COLO829 (cell line): Measurements from ENCODE around the gene SLC6A11.

Source experiments
- DNase-seq: peaks from one replicate; pipeline ENCODE4 v3.0.0; 2012; ENCODE audit warnings: low spot score

The SLC6A11 gene

DNA sequence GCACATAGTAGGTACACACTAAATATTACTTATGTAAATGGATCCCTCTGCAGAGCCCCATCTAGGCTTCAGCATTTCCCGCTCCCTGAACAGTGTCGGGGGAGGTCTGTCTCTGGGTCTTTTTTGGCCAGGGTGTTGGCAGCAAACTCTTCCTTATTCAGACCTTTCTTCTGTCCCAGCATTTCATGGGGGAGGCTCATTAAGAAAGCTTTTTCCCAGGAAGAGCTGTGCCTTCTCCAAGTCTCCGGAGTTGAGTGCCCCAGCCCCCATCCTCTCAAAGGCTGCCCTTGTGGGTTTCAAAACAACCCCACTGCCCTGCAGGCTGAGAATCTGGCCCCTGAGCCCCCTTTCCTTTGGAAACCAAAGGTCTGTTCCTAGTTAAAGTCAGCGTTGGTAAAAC, 25.1 kb downstream of the SLC6A11 start:
- no peak for DNase-seq

DNA sequence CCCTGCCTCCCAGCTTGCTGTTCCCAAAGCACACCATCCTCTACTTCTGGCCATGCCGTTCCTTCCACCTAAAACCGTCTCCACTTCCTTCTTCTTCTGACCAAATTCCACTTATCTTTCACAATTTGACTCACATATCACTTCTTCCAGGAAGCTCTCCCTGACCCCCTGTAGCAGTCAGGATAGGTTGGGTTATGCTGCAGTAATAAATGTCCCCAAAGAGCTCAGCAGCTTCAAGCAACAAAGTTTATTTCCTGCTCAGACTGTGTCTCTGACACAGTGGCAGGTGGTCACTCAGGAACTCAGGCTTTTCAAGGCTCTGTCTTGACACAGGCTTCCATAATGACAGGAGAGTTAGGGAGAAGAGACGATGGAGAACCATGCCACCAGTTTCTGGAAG, 27.4 kb downstream of the SLC6A11 start:
- no peak for DNase-seq

DNA sequence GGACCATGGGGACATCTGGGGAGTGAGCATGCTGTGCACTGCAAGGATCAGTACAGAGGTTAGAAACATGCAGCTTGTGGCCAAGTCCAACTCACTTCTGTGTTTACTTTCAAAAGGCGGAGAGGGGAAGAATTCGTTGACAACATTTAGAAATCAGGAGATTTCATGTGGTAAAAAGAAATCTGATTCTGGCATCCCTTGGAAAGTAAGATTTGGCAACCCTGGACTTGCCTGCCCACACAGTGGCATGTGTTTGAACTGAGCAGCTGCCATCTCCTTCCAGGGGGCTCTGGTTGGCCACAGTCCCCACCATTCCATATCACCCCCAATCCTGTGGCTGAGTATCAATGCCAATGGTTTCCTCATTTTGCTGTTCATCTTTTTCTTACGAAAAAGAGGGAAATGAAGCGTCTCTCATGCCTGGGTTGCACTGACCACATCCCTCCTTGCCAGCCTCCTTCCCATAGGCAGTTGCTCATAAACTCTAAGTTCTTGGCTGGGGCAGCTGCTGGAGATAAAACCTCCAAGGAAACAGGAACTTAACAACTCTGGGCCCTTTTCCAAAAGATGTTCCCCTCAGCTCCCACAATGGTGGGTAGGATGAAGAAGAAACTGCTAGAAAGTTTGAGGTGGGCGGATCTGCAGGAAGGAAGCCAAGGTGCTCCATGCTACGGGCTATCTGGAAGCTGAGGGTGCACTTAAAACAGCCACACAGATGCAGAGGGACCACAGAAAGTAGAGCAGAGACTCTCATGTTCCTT, 29.2 kb downstream of the SLC6A11 start:
- no peak for DNase-seq

DNA sequence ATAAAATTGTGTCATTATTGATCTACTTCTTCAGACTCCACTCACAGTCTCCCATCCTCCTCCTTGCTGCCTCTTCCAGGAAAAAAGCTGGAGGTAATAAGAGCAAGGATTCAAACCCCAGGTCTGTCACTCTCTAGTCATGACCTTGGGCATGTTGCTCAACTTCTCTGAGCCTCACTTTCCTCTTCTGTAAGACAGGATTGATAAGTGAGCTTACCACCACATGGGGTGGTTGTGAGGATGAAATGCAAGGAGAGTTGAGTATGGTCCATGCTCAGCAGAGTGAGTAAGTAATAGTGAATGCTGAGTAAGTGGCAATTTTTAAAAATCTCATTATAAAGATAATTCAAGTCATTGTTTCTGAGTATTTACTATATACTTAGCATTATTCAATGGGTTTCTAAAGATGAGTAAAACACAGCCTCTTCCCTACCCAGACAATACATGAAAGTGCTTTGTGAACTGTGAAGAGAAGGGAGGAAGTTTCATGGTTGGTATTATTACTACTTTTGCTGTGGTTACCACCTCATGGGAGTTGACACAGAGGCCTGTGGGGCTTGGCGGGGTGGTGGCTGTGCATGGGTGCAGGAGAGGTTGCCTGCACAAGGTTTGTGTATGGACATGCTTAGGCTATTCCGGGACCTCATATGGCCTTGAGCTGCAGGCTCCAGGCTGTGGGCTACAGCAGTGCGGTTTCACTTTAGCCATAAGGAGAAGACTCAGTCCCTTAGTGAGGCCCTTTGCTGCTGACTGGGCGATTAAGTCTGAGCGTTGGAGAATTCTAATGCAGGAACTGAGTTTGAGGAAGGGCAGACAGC, 30.0 kb downstream of the SLC6A11 start:
- no peak for DNase-seq

DNA sequence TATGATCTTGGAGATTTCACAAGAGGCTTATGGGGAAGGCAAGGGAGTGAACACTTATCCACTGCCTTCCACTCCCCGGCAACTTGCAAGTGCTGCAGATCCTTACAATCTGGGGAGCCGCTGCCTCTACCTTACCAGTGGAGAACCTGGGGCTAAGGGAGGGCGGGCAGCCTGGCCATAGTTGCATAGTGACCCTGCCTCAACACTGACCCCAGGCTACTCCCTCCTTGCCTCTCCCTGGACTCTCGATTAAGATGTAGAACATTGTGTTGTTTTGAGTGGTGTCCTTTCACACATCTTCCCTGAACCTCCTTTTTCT, 30.6 kb downstream of the SLC6A11 start:
- no peak for DNase-seq

DNA sequence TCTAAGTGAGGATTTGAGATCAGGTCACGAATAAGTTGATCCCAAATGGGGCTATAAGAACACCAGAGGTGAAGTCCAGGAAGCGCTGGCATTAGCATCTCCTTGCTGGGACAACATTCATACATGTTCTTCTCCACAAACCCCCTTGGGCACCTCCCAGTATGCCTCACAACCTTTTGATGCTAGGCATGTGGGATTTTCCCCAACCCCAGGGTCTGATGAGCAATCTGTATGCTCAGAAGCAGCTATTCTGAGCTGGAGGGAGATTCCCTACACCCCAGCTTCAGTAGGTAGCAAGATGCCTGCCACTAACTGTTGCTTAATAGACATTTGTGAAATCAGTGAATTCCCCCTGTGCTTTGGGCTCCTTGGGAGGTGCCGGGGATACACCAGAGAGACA, 32.2 kb downstream of the SLC6A11 start:
- no peak for DNase-seq

DNA sequence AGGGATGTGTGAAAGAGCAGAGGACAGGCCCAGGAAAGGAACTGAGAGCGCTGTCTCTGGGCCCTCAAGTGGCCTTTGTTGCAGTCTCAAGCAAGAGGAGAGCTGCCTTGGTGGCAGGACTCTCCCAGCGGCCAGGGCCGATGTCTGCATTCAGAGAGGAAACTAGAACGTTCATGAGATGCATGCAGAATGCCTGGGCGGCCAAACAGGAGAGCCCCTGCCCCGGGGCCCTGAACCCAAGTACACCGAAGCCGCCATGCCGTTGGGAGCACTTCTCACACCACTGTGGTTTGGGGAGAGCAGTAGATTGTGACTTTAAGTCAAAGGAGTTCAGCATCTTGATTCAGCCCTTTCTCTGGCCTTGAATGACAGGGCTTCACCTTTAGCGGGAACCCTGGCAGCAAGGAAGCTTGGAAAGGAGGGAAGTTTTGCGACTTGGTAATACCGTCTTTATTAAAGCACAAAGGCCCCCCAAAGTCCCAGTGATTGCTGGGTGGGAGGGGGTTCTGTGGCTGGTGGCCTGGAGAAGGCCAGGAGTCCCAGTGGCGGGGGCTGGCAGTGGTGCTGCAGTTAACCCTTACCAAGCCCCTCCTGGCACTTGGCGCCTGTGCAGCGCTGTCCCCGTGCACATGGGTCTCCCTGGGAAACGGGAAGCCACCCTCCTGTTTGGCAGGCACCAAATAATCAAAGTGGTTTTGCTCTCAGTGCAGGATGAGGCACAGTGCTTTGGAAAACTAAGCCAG, 36.2 kb downstream of the SLC6A11 start:
- DNase-seq: no peak

DNA sequence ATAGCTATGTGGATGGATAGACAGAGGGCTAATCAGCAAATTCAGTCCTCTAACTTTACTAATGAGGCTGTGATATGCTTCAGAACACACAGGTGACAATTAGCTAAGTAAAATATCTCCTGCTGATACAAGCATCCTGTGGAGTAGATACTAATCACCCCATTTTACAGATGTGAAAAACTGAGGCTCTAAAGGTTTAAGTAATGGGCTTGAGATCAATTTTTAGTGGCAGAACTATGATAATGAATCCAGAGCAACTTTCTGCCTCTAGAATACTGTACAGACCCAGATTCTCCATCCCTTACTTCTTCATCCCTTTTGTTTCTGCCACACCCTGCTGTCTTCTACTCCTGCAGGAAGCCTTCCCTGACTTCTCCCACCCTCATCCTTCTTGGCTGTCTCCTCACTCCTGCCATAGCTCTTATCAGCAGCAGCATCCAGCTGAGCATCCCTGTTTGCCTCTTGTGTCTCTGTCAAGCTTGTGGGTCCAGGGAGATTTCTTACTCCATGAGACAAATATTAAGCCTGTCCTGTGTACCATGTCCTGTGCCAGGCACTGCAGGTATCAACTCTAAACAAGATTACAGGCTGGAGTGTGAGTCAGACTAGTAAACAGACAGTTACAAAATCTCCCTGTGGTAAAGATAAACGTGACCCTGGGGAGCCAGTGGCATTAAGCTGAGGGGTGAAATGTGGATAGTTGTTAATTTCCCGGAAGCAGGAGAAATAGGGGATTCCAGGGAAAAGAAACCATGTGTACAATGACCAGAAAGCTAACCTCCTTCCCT, 39.2 kb downstream of the SLC6A11 start:
- no peak for DNase-seq

DNA sequence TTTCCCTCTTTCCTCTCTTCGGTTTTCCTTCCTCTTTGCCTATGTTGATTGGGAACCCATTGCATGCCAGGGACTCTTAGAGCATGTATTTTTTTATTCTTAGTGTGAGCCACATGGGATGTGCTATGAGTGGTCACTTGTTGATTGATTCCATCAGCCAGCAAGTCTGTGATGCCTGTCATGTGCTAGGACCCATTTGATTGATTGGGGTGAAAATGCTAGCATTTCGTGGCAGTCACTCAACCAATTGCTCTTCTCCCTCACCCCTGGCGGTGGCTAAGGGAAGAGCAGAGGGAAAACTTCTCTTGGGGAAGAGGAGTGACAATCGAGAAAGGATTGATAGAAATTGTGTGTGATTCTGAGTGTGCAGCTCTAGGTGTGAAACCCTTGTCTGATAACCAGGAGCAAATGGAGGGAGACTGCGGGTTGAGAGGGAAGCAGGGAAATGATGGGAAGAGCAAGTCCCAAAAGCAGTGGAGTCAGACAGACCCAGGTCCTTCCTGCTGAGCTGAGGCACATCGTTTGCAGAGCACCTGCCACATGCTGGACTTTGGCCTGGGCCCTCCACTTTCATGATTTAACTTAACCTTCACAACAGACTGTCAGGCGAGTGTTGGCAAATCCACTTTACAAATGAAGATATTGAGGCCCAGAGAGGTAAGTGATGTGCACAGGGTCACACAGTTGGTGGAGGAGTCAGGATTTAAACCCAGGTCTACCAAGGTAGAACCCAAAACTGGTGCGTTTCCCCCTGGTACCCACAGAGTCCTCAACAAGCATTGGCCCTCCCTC, 40.0 kb downstream of the SLC6A11 start:
- no peak for DNase-seq

DNA sequence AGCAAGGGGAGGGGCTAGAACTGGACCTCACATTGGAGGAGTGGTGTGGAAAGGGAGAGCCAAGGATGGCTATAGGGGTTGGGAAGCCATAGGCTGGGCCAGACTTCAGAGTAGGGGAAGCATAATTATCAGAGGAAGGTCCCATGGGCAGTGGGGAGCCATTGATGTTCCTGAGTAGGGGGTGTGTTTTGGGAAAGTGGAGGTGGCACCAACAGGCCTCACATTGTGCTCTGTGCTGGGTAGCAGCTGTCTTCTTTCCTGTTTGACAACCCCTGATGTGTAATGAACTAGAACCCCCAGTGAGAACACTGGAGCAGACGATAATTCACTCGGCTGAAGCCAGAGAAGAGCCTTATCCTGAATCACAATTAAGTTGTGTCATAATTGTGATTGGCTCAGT, 41.2 kb downstream of the SLC6A11 start:
- no peak for DNase-seq

DNA sequence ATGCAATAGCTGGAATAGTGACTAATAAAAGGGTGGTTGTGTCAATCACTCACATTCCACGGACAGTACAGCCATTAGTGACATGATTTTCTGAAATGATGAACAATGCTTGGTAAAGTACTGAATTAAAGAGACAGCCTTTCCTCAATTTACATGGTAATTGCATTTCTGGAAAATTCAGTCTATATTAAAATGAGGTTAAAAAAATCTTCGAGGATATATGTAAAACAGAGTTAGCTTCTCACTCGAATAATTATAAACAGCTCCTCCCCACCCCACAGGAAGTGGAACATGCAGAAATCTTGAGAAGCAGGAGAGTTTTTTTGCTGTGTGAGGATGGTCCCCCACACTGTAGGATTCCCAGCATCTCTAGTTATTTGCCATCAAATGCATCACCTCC, 42.1 kb downstream of the SLC6A11 start:
- no peak for DNase-seq

DNA sequence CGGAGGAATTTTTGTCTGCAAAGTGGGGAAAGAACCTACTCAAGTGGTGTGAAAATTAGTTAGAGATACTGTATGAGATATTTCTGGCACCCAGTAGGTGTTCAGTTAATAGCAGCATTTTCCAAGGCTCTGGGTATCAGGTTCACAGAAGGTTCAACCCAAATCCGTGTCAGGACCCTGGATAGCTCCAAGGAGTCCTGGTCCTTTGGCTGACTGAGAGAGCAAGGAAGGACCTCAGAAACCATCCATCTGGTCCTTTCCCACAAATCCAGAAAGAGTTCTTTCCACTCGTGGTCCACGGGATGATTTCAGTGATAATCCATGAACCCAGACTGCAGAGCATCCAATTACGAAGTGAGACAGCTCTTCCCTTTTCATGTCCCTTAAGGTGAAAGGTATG, 51.4 kb downstream of the SLC6A11 start:
- DNase-seq: no peak

DNA sequence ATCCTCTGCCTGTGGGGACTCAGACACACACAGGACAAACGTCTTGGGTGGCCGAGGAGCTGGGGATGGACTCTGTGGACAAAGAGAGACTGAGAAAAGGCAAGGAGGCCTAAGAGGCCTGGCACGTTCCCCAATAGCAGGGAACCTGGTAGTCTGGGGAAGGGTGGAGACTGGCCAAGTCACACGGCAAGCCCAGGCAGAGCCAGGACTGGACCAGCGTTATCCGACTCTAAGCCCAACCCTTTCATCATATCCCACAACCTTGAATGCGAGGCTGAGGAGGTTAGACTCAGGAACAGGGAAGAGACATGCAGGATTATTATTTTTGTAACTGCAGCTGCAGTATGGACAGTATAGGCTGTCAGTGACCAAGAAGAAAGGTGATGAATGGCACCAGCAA, 53.4 kb downstream of the SLC6A11 start:
- DNase-seq: no peak

DNA sequence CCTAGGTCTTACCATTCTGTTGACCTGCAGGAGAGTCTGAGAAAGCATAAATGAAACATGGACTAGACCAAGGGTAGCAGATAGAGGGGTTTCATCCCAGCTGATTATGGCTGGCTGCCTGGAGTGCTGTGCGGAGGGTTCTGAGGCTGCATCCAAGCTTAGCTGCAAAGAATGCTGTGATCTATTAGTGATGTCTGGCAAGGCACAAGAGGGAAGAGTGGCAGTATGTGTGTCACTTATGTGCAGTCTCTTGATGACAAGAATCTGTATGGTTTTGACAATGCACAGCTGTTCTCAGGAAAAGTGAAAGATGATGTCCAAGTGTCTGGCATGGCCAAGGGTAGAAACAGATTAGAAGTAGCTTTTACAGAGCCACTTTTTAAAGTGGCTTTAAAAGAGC, 54.3 kb downstream of the SLC6A11 start:
- no peak for DNase-seq

DNA sequence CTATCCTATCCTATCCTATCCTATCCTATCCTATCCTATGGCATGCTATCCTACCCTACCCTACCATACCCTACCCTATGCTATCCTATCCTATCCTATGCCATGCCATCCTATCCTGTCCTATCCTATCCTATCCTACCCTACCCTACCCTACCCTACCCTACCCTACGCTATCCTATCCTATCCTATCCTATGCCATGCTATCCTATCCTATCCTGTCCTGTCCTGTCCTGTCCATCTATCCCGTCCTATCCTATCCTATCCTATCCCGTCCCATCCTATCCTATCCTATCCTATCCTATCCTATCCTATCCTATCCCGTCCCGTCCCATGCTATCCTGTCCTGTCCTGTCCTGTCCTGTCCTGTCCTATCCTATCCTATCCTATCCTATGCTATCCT, 57.4 kb downstream of the SLC6A11 start:
- DNase-seq: no peak

DNA sequence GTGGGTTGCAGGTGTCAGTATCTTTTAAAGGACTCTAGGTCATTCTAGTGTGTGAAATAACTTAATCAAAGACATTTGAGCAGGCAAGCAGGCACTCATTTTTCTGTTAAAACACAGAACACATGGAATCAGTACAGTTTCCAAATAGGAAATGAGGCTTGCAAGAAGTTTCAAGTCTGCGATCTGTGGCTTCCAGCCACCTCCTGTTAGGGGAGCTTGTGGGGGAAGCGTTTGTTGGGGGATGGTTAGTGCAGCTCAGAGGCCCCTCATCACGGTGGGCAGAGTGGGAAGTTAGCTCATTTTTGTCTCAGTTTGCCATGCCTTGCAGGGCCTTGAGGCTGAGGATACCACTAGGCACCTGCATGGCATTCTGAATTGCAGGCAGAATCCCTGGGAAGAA, 59.9 kb downstream of the SLC6A11 start:
- DNase-seq: no peak

DNA sequence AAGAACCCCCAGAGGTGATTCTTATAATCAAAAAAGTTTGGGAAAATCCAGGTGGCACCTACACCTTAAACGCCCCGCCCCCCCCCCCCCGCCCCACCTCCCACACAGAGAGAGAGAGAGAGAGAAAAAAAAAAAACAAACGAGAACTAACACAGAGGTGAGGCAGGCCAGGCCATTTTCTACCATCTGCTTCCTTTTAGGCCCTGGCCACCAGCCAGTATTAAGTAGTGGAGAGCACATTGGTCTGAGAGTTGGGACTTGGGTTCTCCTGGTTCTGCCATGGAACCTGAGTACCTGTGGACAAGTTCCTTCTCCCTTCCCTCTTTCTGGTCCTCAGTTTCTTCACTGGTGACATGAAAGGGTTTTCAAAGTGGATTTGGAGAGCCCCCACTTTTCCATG, 60.6 kb downstream of the SLC6A11 start:
- DNase-seq: no peak

DNA sequence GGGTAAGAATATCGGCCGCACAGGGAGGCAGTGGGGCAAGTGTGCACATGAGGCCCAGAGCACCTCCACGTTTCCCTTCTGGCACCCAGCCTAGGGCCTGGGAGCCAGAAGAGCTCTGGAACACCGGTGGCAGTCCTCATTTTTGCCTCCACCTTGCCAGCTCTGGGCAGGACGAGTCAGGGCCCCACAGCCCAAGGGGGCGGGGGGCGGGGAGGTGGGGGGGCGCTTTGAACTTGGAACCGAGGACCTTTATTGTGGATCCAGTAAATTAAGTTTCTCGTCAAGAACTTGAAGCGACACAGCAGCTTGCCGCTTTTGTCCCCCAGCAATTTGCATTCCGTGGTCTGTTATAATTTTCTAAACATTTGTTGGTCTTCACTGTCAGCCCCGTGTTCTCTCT, 66.8 kb downstream of the SLC6A11 start:
- no peak for DNase-seq

DNA sequence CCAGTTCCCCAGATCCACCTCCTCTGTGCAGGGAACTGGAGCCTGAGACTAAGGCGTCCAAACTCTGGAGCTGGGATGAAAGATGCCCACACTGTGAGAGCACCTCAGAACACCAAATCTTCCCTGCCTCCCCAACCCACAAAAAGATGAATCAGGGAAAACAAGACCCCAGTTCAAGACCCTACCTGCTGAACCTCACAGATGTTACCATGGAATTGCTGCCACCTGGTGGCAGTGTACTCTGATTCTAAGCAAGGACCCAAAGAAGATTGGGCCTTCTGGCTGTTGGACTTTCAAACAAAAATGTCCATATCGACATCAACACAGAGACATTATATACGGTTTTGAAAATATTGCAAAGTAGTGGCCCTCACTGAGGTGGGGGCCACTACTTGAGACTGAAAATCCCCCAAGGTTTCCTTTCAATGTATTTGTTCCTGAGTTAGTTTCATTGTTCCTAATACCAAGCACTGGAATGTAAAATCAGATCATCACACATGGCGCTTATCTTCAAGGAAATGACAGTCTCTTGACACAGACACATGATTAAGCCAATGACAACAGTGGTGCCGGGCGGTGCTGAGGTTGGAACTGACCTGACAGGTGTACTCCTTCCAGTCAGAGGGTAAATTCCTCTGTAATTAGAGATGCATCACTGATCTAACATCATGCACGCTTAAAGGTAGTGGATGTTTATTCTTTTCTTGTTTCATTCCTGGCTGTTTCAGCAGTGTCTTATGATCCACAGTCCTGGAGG, 67.6 kb downstream of the SLC6A11 start:
- no peak for DNase-seq

DNA sequence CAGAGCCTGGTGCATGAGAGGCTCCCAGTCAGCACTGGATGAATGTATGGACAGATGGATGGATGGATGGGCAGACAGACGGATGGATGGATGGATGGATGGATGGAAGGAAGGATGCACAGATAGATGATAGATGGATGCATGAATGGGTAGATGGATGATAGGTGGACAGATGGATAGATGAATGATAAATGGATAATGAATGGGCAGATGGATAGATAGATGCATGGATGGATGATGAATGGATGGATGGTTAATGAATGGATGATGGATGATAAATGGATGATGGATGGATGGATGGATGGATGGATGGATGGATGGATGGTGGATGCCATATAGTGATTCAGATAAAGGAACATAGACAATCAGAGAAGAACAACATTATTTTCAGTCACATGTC, 71.0 kb downstream of the SLC6A11 start:
- no peak for DNase-seq
